ENCODE data around the gene RACGAP1. TPM values are rescaled to one million over a fixed set of nuclear protein-coding genes. Genes with fewer than 3 reads are reported as not detected.
A peak's percentile ranks its signal among the peaks of the same experiment; 100 is the strongest.

Gene RACGAP1, protein sequence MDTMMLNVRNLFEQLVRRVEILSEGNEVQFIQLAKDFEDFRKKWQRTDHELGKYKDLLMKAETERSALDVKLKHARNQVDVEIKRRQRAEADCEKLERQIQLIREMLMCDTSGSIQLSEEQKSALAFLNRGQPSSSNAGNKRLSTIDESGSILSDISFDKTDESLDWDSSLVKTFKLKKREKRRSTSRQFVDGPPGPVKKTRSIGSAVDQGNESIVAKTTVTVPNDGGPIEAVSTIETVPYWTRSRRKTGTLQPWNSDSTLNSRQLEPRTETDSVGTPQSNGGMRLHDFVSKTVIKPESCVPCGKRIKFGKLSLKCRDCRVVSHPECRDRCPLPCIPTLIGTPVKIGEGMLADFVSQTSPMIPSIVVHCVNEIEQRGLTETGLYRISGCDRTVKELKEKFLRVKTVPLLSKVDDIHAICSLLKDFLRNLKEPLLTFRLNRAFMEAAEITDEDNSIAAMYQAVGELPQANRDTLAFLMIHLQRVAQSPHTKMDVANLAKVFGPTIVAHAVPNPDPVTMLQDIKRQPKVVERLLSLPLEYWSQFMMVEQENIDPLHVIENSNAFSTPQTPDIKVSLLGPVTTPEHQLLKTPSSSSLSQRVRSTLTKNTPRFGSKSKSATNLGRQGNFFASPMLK
- total RNA-seq (2014; rRNA removed; shearing (Covaris generic)), result 77.2 and 90.6 TPM in 2 replicates
- 102 and 120 TPM in 2 replicates for polyA plus RNA-seq (2014; cell fraction: nucleus; rRNA removed)

DNA sequence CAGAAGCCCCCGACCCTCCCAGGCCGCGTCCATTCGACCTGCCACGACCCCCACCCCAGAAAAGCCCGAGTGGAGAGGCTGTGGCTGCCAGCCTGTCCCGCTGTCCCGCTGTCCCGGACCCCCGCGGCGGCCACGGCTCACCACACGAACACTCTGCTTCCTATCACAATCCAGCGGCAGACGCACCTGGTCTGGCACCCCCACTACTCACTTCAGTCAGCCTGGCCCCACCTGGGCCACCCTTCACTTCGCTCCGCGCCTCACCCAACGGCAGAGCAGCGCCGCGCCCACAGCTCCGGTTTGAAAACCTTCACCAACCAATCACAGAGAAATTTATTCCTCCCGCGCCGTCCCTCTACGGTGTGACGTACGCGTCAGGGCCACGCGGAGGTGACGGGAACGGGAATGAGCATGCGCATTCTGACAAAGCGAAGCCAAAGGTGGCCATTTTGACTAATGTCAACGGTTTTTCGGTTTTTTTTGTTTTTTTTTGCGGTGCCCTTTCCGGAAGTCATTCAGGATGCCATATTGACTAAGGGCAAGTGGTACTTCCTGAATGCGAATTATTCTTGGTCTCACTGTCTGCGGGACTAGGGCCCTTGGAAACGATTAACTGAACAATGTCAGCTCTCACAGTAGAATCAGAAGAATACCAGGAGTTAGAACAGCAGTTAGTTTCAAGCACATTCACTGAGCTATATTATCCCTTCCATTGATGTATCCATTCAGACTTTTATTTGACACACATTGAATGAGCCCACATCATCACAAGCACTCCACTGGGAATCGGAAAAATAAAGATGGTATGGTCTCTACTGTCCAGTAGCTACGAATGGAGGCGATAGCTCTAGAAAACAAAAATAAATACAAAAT, at the start of gene RACGAP1:
RACGAP1 (minus strand) TSS at position 308 of the 873 bp plus-strand sequence. CDS start 8,779 bp downstream, outside the sequence.
- peak; percentile 99 for DNase-seq (ENCODE audit: extremely low read depth, low read depth)

DNA sequence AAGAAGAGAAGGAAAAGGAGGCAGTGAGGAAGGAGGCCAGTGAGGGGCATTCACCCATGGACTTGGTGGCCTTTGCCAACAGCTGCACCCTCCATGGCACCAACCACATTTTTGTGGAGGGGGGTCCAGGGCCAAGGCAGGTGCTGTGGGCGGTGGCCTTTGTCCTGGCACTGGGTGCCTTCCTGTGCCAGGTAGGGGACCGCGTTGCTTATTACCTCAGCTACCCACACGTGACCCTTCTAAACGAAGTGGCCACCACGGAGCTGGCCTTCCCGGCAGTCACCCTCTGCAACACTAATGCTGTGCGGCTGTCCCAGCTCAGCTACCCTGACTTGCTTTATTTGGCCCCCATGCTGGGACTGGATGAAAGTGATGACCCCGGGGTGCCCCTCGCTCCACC, 48.4 kb upstream of the RACGAP1 start:
- DNase-seq (ENCODE audit: extremely low read depth, low read depth), result no peak

DNA sequence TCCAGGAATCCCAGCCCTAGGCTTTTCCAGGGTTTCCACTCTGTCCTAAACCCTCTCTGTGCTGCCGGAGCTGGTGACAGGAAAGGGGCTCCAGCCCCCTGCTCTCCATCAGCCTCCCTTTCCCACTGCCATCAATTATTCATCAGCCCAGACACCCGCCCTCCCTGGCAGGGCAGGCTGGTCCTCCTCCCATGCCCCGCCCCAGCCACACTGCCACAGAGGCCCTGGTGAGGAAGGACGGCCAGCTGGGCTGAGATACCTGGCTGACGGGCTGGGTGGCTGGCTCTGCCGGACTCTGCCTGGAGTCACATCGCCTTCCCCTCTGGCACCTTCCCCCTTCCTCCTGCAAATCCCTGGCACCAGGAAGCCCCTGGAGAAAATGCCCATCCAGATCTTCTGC, 47.9 kb upstream of the RACGAP1 start:
- DNase-seq (ENCODE audit: extremely low read depth, low read depth), result no peak

DNA sequence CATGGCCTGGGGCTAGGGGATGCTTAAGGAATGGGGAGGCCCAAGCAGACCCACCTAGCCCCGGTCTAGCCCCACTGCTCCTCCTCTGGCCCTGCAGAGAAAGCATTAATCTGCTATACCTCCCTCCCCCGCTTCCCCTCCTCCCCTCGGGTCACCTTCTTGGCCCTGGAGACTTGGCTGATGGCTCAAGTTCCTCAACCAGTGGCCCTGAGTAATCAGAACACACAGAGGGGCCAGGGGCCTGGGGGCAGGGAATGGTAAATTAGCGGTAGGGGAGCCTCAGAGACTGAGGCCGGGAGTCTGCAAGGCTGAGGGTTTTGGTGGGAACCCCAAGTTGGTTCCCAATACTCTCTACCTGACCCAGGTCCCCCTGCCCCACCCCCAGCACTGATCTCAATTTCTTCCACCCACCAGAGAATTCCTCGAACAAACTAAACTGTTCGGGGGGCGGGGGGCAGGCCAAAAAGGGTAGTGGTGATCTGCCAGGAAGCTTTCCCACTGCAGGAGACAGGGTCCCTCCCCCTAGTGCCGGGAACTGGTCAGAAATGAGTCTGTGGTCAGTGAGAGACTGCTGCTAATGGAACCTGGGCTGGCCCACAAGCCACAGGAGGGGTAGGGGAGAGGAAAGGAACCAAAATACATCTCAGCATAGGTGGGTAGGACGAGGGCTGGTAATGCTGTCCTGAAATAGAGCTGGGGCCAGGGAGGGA, 47.1 kb upstream of the RACGAP1 start:
- DNase-seq (ENCODE audit: extremely low read depth, low read depth), result no peak

DNA sequence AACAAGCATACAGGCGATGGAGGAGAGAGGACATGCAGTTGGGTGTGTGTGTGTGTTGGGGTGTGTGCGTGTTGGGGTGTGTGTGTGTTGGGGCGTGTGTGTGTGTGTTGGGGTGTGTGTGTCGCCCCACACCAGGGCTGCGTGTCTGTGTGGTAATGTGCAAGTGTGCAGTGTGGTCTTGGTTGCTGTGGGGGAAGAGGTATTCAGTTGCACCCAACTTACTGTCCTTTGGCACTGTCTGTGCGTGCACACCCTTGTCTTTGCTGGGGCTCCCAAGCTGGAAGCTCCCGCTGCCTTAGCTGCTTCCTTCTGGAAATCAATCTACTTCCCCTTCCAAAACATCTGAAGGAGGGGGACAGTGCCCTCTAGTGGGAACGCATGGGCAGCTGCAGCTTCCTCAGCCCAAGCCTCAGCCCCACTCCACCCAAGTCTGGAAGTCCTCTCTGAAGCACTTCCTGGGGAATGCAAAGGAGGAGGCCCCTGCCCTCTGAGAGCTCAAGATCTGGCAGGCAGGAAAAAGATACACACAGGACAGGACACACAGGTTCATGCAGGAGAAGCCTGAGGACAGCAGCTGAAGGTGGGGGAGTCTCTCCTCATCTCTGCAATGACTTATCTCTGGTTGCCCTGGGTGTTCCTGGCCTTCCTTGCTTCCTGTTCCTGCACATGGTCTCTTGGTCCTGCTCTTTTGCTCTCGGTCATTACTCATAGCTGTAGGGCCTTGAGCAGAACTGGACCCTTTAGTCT, 45.2 kb upstream of the RACGAP1 start:
- peak; percentile 80 for DNase-seq (ENCODE audit: extremely low read depth, low read depth)

DNA sequence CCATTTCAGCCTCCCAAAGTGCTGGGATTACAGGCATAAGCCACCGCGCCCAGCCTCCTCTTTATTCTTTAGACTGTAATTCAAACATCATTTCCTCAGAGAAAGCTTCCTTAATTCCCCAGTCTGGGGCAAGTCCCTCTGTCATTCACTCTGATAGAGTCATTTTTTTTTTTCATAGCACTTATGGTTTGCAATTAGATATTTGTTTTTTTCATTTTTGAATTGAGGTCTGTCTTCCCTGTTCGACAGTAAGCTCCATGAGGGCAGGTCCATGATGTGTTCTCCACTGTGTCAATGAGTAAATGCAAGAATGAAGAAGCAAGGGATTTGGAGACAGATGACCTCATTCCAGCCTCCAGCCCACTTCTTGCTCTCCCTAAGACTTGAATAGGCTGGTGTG, 44.2 kb upstream of the RACGAP1 start:
- DNase-seq (ENCODE audit: extremely low read depth, low read depth), result no peak

DNA sequence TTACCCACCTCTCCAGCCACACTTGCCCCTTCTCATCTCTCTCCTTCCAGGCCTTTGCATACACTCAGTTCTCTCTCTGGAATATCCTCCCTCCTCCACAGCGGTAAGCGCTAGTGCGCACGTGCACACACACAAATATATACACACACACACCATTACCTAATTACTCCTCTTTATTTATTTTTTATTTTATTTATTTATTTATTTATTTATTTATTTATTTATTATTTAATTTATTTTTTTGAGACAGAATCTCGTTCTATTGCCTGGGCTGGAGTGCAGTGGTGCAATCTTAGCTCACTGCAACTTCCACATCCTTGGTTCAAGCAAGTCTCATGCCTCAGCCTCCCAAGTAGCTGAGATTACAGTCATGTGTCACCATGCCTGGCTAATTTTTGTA, 43.8 kb upstream of the RACGAP1 start:
- DNase-seq (ENCODE audit: extremely low read depth, low read depth), result no peak

DNA sequence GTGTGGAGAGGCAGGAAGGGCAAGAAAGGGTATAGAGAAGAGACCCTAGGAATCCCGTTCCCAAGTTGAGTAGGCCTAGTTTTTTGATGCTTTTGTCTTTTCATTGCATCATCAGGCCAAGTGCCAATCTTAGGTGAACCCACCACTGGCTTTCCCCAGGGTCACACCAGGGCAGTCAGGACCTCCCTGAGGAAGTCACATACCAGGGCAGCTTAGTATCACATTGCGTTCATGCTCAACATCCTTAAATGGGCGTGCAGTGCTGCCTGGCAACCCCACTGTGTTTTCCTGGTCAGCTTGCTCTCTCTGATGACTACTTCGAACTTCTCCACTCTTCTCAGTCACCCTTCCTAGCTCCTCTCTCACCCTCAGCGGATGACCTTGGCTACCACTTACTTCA, 41.1 kb upstream of the RACGAP1 start:
- DNase-seq (ENCODE audit: extremely low read depth, low read depth), result no peak

DNA sequence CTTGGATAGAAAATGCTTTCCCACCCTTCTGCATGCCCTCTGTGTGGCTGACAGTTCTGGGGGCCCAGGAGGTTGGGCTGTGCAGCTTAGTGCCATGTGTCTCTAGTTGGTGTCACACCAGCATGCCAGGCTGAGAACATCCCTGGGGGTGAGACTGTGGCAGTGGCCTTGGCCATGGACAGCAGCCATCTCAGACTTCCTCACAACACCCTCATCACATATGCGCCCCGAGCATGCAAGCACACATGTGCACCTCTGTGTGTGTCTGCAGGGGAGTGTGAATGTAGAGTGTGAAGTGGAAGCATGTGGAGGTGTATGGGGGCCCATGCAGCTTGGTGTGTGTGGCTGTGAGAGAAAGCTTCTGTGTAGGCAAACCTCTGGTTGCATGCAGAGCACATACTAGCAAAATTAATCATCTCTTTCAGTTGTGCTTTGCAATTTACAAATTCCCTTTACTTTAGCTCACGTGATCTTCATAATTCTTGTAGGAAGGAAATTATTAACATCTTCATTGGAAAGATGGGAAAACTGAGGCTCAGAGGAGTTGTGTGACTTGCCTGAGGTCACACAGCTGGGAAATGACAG, 40.5 kb upstream of the RACGAP1 start:
- no peak for DNase-seq (ENCODE audit: extremely low read depth, low read depth)

DNA sequence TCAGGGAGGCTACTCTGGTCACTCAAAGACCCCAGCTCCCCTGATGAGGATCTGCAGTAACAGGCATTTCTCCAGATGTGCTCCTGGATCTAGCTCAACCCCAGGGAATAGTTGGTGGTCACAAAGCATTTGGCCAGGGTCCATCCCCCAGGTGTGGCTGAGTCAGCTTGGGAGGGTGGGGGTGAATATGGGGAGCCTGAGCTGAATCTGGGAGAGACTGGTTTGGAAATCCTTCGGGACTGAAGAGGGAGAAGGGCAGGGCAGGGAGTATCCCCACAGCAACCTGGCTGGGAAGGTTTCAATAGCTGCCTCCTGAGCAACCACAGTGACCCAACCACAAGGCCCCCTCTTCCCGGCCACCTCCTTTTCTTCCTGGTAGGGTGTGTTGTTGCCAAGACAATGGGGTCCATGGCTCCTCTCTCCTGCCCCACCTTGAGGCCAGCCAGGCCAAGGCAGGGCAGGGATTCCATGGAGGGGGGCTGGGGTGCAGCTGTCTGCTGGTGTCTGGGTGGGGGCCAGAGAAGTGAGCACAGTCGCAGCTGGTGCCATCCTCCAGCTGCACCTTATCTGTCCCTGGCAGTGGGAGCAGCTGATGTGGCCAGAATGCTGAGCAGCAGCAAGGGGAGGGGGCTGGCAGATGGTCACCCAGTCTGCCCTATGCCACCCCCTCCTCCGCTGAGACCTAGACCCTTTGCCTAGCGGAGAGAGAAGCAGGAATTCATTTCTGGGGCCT, 37.6 kb upstream of the RACGAP1 start:
- no peak for DNase-seq (ENCODE audit: extremely low read depth, low read depth)

DNA sequence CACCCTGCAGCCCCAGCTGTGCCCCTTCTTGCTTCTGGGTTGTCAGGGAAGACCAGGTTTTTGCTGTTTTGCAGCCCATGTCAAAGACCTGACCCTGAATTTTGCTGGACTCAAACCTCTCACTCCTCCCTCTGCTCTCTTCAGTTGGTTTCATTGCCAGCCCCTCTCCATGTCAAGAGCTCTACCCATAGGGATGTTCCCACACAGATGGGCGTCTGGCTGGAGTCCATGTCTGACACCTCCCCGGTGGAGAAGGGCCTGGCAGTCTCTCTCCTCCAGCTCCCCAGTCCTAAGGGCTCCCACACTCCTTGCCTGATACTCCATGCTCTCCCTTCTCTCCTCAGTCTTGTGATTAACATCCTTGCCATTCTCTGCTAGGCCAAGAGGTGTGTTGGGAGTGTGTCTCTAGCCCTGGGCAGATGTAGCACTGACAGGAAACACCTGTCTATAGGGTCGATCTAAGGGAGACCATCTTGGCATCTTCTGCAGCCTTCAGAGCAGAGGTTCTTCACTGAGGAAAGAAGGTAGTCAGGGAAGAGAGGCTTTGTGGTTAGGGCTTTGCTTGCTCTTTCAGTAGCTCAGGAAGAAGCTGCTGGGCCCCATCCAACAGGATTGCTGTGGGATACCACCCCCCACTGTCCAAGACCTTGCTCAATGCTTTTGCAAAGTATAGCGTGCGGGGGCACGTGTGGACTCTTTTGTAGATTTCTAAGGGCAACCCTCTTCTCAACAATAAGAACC, 36.8 kb upstream of the RACGAP1 start:
- DNase-seq (ENCODE audit: extremely low read depth, low read depth), result no peak

DNA sequence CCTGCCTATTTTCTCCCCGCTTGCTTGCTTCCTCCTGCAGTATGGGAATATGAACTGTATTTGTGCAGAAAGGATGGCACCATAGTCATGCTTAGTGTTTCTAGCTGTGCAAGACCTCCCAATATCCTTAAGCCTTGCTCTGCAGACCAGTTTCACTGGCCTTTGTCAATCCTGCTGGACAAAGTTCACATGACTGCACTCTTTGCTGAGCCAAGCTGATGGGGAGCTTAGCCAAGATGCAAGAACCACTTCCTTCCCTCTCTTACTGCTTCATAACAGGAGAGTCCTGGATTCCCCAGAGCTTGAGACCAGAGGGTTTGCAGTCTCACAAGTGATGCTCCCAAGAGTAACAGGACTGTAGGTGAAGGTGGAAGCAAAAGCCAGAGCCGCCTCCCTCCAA, 35.9 kb upstream of the RACGAP1 start:
- no peak for DNase-seq (ENCODE audit: extremely low read depth, low read depth)

DNA sequence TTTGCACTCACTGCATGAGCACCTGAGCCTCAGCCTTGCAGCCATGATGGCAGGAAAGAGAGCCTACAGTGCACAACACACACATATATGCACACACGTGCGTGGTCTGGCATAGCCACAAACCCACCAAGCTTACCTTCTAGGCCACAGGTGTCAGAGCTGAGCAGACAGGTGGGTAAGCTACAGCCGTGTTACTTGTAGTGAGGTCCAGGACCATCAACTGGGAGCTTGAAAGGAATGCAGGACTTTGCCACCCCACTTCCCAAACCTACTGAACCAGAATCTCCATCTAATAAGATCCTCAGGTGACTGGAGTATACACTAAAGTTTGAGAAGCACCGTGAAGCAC, 34.8 kb upstream of the RACGAP1 start:
- no peak for DNase-seq (ENCODE audit: extremely low read depth, low read depth)

DNA sequence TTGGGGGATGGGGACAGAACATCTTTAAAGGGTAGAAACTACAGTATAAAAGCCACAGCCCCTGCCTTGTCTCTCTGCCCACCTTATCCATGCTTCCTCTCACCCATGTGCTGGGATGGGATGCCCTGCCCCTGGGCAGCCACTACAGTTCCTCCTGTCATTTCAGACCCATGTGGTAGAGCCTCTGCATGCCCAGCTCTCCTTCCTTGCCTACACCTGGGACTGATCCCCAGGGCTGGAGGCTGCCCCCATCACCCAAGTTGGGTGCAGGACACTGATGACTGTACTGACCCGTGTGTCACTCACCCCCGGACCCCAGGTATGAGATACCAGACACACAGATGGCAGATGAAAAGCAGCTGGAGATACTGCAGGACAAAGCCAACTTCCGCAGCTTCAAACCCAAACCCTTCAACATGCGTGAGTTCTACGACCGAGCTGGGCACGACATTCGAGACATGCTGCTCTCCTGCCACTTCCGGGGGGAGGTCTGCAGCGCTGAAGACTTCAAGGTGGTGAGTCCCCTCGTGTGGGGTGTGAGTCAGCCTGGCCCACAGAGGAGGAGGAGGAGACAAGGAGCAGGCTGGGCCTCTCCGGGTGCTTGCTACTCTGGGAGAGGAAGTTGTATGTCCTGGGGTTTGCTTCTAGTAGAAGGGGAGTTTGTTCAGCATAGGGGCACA, 34.3 kb upstream of the RACGAP1 start:
- no peak for DNase-seq (ENCODE audit: extremely low read depth, low read depth)

DNA sequence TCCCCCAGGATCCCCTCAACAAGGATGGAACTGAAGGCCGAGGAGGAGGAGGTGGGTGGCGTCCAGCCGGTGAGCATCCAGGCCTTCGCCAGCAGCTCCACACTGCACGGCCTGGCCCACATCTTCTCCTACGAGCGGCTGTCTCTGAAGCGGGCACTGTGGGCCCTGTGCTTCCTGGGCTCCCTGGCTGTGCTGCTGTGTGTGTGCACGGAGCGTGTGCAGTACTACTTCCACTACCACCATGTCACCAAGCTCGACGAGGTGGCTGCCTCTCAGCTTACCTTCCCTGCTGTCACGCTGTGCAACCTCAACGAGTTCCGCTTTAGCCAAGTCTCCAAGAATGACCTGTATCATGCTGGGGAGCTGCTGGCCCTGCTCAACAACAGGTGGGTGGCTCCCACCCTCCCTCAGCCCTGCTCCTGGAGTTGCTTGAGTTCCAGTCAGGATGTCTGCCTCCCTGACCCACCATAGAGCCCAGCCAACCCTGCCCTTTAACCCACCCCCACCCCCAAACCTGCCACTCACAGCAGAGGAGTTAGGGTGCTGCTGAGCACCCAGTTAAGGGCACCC, 33.5 kb upstream of the RACGAP1 start:
- no peak for DNase-seq (ENCODE audit: extremely low read depth, low read depth)

DNA sequence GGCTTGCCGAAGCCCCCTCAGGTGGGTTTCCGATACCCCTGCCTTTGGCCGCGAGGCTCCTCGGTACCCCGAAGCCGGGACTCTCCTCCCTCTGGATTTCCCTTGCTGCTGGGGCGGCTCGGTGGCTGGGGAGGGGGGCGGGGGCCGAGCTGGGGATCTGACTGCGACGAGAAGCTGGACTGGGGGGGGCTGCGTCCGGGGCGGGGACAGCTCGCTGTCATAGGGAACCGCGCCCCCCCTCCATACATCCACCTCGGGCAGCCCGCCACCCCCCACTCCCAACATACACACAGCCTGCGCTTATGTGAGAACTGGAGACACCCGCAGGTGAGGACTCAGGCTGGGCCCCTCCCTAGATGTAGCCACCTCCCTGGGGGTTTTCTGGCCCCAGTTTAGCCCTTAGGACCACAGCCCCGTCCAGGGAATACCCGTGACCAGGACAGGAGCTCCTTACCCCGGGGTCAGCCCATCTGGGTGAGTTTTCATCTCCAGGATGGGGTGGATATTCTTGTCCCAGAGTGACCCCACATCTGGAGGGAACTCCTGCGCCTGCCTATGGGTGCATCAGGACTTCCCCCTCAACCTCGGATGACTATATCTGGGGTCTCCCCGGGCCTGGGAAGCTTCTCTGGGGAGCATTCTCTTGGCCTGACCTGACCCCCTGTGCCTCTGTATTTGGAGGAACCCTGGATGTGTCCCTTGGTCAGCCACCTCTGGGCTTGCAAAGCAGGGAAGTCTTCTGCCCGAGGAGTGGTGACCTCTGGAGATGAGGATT, 32.8 kb upstream of the RACGAP1 start:
- no peak for DNase-seq (ENCODE audit: extremely low read depth, low read depth)
